VCaP (cell line): ENCODE data around the gene NPPA.

Experiments
- H3K27ac ChIP-seq: fragments of 450-650 bp; 2 replicates; pipeline ENCODE4 v1.5.1; 2017
- CTCF ChIP-seq: fragments of 450-650 bp; conservative IDR thresholded peaks from 2 replicates; pipeline ENCODE4 v1.5.1; 2017; ENCODE audit warnings: mild to moderate bottlenecking, moderate library complexity

NPPA gene

GRCh38 chr1:11854519-11854918 is 6.9 kb upstream of the NPPA start:
- H3K27ac ChIP-seq: no peak overlapping the region
- no peak for TF ChIP-seq CTCF

GRCh38 chr1:11851180-11851579 is 3.6 kb upstream of the NPPA start:
- no peak overlapping the region for H3K27ac ChIP-seq

GRCh38 chr1:11850156-11850555 is 2.6 kb upstream of the NPPA start:
- TF ChIP-seq CTCF: no peak
- no peak overlapping the region for H3K27ac ChIP-seq

More at GRCh38 chr1:11851180-11851579, 3.6 kb upstream of the NPPA start:
- TF ChIP-seq CTCF: no peak

GRCh38 chr1:11848373-11848700 is 754 bp upstream of the NPPA start:
- no peak for TF ChIP-seq CTCF
- no peak overlapping the region for H3K27ac ChIP-seq

GRCh38 chr1:11845641-11846335 is 1.8 kb downstream of the NPPA start:
- H3K27ac ChIP-seq: no peak overlapping the region
- TF ChIP-seq CTCF: no peak

GRCh38 chr1:11842154-11843041 is 5.2 kb downstream of the NPPA start:
- no peak overlapping the region for H3K27ac ChIP-seq
- no peak for TF ChIP-seq CTCF

- H3K27ac ChIP-seq: no peak overlapping the region
Observed at GRCh38 chr1:11841245-11842153, 6.1 kb downstream of the NPPA start.

More at GRCh38 chr1:11841245-11842153, 6.1 kb downstream of the NPPA start:
- no peak for TF ChIP-seq CTCF
